NAMALWA (cell line): ENCODE data around the gene RPUSD1.

Experiments used
- DNase-seq: peaks from one replicate; pipeline ENCODE4 v3.0.0-alpha.2; 2015; ENCODE audit warnings: low spot score

The RPUSD1 gene

DNA sequence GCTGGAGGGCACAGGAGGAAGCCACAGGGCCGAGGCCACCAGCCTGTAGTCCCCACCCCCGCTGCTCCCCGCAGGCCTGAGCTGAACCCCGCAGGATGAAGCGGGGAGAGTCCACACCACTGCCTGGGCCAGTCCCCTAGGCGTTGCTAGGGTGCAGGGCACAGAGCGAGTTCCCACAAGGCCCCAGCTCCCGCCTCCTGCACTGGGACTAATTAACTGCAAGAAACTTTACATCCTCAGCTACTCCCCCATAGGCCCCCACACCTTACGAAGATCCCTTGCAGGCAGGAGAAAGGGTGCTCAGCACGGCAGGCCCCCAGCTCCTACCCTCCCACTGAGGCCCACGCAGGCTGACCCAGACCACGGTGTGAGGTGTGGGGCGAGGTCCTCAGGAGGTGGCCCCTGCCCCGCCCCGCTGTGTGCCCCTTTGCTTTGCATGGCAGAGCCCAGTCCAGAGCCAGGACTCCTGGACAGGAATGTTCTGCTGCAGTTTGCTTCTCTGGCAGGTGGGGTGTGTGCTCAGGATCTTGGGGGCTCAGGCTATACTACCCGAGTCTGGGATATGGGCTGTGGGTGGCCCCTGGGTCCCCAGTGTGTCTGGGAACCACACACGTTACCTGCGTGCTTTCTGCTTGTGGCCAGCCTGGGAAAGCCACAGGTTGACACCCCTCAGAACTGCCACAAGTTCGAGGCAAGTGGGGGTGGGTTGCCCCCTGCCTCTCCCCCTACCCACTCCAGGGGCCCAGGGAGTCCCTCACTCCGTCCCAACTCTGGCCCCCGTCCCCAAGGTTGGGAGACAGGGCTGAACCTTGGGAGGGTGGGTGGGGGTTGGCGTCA is 11.1 kb upstream of the RPUSD1 start:
- DNase-seq = peak; percentile 28

DNA sequence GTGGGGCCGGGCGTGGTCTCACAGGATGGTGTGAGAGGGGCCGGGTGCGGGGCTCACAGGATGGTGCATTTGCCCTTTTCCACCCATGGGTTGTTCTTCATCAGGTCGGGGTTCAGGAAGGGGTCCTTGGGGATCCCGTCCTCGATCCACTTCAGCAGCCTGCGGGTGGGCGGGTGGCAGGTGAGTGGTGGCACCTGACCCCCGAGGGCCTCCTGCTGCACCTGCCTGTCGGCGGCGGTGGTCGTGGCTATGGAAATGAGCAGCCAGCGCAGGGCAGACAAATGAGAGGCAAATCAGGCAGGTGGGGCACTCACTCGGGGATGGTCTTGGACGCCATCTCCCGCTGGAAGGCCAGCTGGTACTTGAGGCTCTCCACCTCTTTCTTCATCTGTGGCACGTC is 10.5 kb upstream of the RPUSD1 start:
- no peak for DNase-seq

GRCh38 chr16:797686-798085 is 9.5 kb upstream of the RPUSD1 start:
- no peak for DNase-seq

- peak; percentile 77 for DNase-seq
Measured at GRCh38 chr16:797120-797420, 8.9 kb upstream of the RPUSD1 start.

DNA sequence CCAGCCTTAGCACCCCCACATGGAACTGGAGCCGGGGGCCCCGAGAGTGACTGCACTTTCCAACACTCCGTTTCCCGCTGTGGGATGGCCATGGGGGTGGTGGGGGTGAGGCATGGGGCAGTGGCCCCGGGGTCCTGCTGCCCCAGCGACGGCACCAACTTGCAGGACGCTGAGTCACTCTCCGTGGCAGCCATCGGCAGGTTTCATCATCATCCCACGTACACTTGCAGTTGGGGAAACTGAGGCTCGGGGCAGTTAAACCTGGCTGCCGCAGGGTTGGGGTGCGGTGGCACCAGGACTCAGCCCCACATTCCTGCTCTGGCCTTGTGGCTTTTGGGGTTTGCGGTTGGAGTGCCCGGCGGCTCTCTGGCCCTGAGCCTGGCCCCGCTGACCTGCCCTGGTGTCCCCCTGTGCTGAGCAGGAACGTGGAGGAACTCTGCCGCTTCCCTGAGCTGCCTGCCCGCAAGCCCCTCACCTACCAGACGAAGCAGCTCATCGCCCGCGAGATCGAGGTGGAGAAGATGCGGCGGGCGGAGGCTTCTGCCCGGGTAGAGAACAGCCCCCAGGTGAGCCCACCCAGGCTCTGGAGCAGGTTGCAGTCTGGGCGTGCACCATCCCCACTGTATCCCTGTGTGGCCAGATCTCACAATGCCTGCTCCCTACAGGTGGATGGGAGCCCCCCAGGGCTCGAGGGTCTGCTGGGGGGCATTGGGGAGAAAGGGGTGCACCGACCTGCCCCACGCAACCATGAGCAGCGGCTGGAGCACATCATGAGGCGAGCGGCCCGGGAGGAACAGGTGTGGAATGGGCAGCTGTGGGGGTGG is 8.3 kb upstream of the RPUSD1 start:
- DNase-seq = no peak

DNA sequence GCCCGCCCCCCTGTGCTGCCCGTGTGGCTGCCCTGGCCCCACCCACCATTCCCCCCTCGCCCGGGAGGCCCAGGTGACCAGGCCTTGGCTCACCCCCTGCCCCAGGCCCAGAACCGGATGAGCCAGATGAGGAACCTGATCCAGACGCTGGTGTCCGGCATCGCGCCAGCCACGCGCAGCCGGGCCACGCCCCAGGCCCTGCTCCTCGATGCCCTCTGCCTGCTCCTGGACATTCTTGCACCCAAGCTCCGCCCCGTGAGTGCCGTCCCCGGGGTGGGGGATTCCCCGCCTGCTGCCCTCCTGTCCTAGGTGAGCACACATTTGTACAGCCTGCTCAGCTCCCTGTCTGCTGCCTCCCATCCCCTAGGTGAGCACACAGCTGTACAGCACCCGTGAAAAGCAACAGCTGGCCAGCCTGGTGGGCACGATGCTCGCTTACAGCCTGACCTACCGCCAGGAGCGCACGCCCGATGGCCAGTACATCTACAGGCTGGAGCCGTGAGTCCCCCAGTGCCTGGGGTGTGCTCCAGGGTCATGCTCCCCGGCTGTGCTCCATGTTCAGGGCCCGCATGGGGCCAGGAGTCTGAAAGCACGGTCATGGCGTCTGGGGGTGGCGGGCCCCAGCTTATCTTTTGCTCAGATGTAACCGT is 7.5 kb upstream of the RPUSD1 start:
- DNase-seq = no peak

- DNase-seq = no peak
Measured at GRCh38 chr16:794853-795466, 6.8 kb upstream of the RPUSD1 start.

- no peak for DNase-seq
Measured at GRCh38 chr16:794091-794822, 6.1 kb upstream of the RPUSD1 start.

GRCh38 chr16:793414-793813 is 5.2 kb upstream of the RPUSD1 start:
- DNase-seq = no peak

DNA sequence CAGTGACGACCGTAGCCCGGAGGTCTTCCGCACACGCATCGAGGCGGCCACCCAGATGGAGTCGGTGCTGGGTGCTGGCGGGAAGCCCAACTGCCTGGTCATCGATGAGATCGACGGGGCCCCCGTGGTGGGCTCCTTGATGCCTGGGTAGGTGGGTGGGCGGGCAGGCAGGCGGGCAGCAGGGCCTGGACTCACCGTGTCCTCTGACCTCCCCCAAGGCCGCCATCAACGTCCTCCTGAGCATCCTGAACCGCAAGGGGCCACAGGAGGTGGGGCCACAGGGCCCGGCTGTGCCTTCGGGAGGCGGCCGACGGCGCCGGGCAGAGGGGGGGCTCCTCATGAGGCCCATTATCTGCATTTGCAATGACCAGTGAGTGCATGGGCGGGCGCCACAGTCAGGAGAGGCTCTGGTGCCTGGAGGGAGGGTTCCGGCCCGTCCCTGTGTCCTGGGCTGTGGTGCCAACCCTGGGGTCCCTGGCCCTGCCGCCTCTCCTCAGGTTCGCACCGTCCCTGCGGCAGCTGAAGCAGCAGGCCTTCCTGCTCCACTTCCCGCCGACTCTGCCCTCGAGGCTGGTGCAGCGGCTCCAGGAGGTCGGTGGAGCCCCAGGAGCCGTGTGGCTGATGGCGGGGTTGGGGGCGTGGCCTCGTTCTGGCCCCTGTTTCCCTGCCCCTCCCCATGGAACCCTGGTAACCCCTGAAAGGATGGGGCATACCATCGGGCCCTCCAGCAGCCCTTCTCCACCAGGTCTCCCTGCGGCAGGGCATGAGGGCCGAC is 4.2 kb upstream of the RPUSD1 start:
- no peak for DNase-seq

GRCh38 chr16:791131-791530 is 3.0 kb upstream of the RPUSD1 start:
- no peak for DNase-seq

DNA sequence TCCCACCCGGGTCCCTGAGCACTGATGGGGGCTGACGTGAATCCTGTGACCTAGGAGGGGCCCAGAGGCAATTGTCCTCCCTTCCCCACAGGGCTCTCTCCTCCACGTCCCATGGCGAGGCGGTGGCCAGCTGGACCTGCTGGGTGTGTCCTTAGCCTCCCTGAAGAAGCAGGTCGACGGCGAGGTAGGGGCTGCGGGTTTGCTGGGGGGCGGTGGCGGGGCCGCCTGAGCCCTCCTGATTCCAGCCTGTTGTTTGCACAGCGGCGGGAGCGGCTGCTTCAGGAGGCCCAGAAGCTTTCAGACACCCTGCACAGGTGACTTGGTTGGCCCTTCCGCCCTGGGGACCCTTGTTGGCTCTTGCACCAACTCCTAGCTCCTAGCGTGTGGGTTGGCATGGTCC is 1.9 kb upstream of the RPUSD1 start:
- DNase-seq = no peak

DNA sequence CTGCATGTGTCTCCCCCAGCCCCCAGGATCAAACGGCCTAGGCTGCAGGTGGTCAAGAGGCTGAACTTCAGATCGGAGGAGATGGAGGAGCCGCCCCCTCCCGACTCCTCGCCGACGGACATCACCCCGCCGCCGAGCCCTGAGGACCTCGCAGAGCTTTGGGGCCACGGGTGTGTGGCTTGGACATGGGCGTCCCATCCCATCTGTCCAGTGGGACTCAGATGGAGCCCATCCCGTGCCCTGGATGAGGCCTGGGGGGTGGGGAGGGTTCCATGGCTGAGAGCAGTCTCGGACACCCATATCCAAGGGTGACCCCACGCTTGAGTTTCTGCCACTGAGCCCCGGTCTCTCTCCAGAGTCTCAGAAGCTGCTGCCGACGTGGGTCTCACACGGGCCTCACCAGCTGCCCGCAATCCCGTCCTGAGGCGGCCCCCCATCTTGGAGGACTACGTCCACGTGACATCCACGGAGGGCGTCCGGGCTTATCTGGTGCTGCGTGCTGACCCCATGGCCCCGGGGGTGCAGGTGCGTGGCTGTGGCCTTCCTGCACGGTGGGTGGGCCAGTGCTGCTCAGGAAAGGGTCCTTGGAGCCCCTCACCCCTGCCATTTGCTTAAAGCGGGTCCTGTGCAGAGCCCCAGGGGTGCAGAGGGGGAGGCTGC is 1.1 kb upstream of the RPUSD1 start:
- DNase-seq = no peak

- peak; percentile 93 for DNase-seq
Measured at GRCh38 chr16:788399-789126, 382 bp upstream of the RPUSD1 start, which contains the start of gene CHTF18. CHTF18 (plus strand) TSS chr16:788620; CDS start chr16:788685, 65 bp downstream.

- DNase-seq = peak; percentile 44
Measured at GRCh38 chr16:787321-787966, 737 bp downstream of the RPUSD1 start.

DNA sequence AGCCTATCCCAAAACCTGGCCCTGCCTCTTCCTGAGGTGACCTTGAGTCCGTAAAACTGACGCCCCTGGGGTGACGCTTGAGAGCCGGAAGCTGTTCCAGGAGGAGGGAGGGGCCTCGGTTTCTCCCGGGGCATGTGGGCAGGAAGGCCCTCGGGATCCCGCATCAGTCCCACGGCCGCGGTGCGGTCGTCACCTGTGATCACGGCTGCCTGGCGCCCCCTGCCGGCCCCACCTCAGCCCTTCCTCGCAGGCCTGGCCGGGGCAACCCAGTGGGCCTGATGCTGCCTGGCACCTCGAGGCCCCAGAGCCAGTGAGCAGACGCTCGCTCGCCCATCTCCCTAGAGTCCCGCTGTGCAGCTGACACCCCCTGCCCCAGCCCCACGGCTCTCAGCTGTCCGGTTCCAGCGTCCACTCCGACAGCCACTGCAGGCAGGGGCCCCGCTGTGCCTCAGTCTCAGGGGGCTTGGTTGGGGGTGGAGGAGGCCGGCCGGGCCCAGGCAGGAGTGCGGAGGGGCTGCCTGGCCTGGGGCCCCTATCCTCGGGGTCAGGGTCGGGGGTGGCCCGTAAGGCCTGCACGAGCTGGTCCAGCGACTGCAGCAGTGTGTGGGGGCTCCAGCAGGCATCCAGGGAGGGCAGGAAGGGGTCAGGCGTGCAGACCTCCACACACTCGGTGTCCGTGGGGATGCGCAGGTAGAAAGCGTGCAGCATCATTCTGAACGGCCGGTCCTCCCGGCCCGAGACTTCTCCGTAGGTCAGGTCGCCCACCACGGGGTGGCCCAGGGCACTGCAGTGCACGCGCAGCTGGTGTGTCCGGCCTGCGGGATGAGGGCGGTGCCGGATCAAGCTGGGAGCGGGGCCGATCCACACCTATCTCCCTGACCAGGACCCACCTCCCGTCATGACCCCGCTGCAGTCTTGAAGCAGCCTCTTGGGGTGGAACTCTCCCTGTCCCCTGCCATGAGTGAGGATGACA is 2.3 kb downstream of the RPUSD1 start:
- DNase-seq = peak; percentile 71

DNA sequence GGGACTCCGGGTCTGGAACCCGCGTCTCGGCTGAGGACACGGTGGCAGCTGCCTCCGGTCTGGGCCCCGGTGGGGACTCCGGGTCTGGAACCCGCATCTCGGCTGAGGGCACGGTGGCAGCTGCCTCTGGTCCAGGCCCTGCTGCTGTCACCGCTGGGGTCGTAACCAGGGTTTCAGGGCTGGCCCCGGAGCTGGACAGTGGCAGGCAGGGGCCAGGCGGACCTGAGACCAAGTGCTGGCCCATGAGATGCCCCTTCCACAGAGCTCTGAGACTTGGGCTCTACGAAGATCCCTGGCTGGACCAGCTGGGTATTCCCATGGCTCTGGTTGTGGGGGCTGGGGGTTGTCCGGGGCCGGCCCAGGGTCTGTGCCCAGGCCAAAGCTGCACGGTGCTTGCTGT is 3.8 kb downstream of the RPUSD1 start:
- no peak for DNase-seq
